ENCODE results near the gene NCAPH2. TPM values are rescaled to one million over a fixed set of nuclear protein-coding genes. Genes with fewer than 3 reads are reported as not detected.

The NCAPH2 gene
- total and polyA plus RNA-seq, 2 donors from 2014 or later: 31.4 to 41.5 TPM

DNA sequence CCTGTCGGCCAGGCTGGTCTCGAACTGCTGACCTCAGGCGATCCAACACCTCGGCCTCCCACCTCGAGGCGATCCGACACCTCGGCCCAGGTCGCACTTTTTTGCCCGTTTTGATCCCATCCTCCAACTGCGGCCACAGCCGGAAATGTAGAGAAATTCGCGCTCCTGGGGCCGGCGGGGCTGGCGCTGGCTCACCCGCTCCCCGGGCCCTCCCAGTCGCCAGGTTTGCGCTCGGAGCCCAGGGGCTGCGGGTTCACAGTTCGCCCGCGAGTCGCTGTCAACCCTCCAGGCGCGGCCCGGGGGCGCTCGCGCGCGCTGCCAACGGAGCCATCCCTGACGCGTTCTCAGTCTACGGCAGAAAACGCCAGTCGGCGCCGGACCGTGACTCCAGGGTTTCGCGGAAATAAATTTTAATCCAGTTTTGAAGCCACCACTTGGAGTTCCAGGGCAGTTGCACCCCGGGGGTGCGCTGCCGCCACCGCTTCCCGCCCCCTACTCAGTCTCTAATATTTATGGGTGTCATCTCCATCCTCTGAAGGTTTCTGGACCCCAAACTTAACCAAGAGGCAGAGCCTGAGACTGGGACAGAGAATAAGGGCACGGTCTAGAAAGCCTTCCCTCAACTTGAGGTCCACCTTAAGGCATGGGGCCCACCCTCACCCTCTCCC is 36.2 kb downstream of the NCAPH2 start:
- peak overlapping the region in 1 of 3 donors; percentile 29 for H3K4me3 ChIP-seq (ENCODE audit: low read length in 3 of 3)
- TF ChIP-seq, protein P1, sequence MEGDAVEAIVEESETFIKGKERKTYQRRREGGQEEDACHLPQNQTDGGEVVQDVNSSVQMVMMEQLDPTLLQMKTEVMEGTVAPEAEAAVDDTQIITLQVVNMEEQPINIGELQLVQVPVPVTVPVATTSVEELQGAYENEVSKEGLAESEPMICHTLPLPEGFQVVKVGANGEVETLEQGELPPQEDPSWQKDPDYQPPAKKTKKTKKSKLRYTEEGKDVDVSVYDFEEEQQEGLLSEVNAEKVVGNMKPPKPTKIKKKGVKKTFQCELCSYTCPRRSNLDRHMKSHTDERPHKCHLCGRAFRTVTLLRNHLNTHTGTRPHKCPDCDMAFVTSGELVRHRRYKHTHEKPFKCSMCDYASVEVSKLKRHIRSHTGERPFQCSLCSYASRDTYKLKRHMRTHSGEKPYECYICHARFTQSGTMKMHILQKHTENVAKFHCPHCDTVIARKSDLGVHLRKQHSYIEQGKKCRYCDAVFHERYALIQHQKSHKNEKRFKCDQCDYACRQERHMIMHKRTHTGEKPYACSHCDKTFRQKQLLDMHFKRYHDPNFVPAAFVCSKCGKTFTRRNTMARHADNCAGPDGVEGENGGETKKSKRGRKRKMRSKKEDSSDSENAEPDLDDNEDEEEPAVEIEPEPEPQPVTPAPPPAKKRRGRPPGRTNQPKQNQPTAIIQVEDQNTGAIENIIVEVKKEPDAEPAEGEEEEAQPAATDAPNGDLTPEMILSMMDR (IDR thresholded peaks at IDR 0.05; ENCODE audit: borderline replicate concordance, extremely low read depth, insufficient read depth): peak; percentile 42
- no peak for FAIRE-seq
- peak overlapping the region in 2 of 3 donors; percentile 26 to 29 for H3K9ac ChIP-seq (ENCODE audit: low read length in 3 of 3)
- DNase-seq: peak; percentile 77 to 92 (median 82)
- peaks cover 9% of the 10 kb centered on the region for H3K27me3 ChIP-seq (ENCODE audit: control insufficient read depth, insufficient read depth, low read length)
- H3K4me1 ChIP-seq (ENCODE audit: control insufficient read depth in 2 of 3, insufficient read depth in 2 of 3, low read depth in 1 of 3, low read length in 3 of 3): peaks cover 0 to 5% (median 2%) of the 10 kb centered on the region in 3 donors
- no peaks in the 10 kb centered on the region for H3K9me3 ChIP-seq (ENCODE audit: control insufficient read depth in 2 of 3, insufficient read depth in 1 of 3, low read length in 3 of 3)
- H3K36me3 ChIP-seq (ENCODE audit: control insufficient read depth in 2 of 3, insufficient read depth in 3 of 3, low read length in 3 of 3): no peaks in the 10 kb centered on the region
- intact Hi-C loops (cut with DNase I): no loop called here
- peak overlapping the region in 1 of 2 donors; percentile 67 for H3K27ac ChIP-seq (ENCODE audit: low read depth in 2 of 2, low read length in 2 of 2)

DNA sequence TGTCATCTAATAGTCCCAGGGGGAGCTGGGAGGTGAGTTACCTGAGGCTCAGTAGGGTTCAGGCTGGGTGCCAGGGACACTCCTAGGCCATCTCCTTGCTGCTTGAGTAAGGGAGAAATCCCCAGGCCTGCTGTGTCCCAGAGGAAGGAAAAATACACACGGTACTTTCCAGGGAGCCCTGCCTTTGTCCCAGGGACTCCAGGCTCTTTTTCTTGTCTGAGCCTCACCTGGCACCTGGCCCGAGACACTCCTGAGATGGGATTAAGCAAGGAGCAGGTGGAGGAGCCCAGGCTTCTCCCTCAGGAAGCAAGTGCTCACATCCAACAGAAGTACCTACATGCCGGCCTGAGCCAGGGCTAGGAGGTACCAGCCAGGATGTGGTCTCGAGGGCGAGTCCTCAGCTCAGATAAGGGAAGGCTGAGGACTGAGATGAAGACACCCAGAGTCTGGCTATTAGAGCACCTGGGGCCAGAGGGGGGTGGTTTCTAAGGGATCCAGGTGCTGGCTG is 36.8 kb downstream of the NCAPH2 start:
- Histone ChIP-seq H3K27ac (ENCODE audit: low read depth in 2 of 2, low read length in 2 of 2) (peak overlapping the region in 1 of 2 donors; percentile 67), H3K9me3 (ENCODE audit: control insufficient read depth in 2 of 3, insufficient read depth in 1 of 3, low read length in 3 of 3) (no peaks in the 10 kb centered on the region), H3K9ac (ENCODE audit: low read length in 3 of 3) (peak overlapping the region in 1 of 3 donors; percentile 24), H3K4me1 (ENCODE audit: control insufficient read depth in 2 of 3, insufficient read depth in 2 of 3, low read depth in 1 of 3, low read length in 3 of 3) (peaks cover 0 to 3% (median 0%) of the 10 kb centered on the region in 3 donors), H3K27me3 (ENCODE audit: control insufficient read depth, insufficient read depth, low read length) (peaks cover 11% of the 10 kb centered on the region), H3K4me3 (ENCODE audit: low read length in 3 of 3) (peak overlapping the region in 1 of 3 donors; percentile 29), H3K36me3 (ENCODE audit: control insufficient read depth in 2 of 3, insufficient read depth in 3 of 3, low read length in 3 of 3) (no peaks in the 10 kb centered on the region)
- TF ChIP-seq, protein P1 (IDR thresholded peaks at IDR 0.05; ENCODE audit: borderline replicate concordance, extremely low read depth, insufficient read depth): no peak
- intact Hi-C loops (cut with DNase I): no loop called here
- DNase-seq: peak in 2 of 5 donors; percentile 42 to 87
- no peak for FAIRE-seq

DNA sequence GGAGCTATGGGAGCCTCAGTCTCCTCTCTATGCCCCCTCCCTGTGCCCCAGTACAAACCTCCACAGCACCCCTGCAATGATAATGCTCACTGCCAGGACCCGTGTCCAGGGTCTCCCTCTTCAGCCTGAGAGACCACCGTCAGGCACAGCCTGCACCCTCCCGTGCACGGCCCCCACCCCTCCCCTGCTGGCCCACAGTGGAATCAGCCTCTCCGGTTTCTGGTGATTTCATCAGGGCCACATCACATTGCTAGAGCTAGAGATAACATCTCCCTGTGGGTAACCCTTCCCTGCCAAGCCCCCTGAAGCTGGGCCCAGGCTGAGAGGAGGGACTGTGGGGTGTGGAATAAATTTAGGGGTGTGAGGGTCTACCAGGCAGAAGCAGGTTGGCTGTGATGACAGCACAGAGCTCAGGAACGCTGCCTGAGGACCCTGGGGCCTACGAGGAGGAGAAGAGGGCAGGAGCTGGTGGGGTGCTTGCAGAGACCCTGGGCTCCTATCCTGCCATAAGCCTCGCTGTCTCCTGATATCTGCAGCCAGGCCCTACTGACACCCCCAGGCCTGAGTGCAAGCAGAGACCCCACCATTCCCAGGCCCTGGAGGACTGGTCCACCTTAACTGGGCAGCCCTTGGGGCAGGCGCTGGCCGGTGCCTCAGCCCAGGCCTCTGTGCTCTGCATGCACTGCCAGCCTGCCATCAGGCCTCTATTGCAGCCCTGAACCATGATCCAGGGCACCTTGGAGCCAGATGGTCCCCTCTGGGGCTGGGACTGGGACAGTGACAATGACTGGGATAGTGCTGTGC is 37.7 kb downstream of the NCAPH2 start, which contains the start of gene KLHDC7B:
KLHDC7B (plus strand) TSS at position 378 of the 804 bp plus-strand sequence; CDS start at position 723, 345 bp downstream.
- H3K4me3 ChIP-seq (ENCODE audit: low read length in 3 of 3): no peak within 1 kb of the TSS
- H3K9ac ChIP-seq (ENCODE audit: low read length in 3 of 3): peak within 1 kb of the TSS in 1 of 3 donors; percentile 24
- TF ChIP-seq, protein P1 (IDR thresholded peaks at IDR 0.05; ENCODE audit: borderline replicate concordance, extremely low read depth, insufficient read depth): no peak
- DNase-seq (no peak), FAIRE-seq (no peak)
- peaks cover 0 to 3% (median 0%) of the 10 kb centered on the region in 3 donors for H3K4me1 ChIP-seq (ENCODE audit: control insufficient read depth in 2 of 3, insufficient read depth in 2 of 3, low read depth in 1 of 3, low read length in 3 of 3)
- peak within 1 kb of the TSS in 1 of 2 donors; percentile 7 for H3K27ac ChIP-seq (ENCODE audit: low read depth in 2 of 2, low read length in 2 of 2)
- intact Hi-C loops (cut with DNase I): no loop called here
- H3K36me3 ChIP-seq (ENCODE audit: control insufficient read depth in 2 of 3, insufficient read depth in 3 of 3, low read length in 3 of 3): no peaks in the 10 kb centered on the region
- no peaks in the 10 kb centered on the region for H3K9me3 ChIP-seq (ENCODE audit: control insufficient read depth in 2 of 3, insufficient read depth in 1 of 3, low read length in 3 of 3)
- H3K27me3 ChIP-seq (ENCODE audit: control insufficient read depth, insufficient read depth, low read length): peaks cover 11% of the 10 kb centered on the region
